Hematopoietic multipotent progenitor cell treated with erythropoietin and hydrocortisone succinate and interleukin-3 and kit ligand, for 15 days (in vitro differentiated cells): ENCODE measurements around the gene PRDM16.

Experiments
- DNase-seq: peaks from one replicate; pipeline ENCODE4 v3.0.0-alpha.2; 2015; ENCODE audit warnings: low spot score

PRDM16 gene

DNA sequence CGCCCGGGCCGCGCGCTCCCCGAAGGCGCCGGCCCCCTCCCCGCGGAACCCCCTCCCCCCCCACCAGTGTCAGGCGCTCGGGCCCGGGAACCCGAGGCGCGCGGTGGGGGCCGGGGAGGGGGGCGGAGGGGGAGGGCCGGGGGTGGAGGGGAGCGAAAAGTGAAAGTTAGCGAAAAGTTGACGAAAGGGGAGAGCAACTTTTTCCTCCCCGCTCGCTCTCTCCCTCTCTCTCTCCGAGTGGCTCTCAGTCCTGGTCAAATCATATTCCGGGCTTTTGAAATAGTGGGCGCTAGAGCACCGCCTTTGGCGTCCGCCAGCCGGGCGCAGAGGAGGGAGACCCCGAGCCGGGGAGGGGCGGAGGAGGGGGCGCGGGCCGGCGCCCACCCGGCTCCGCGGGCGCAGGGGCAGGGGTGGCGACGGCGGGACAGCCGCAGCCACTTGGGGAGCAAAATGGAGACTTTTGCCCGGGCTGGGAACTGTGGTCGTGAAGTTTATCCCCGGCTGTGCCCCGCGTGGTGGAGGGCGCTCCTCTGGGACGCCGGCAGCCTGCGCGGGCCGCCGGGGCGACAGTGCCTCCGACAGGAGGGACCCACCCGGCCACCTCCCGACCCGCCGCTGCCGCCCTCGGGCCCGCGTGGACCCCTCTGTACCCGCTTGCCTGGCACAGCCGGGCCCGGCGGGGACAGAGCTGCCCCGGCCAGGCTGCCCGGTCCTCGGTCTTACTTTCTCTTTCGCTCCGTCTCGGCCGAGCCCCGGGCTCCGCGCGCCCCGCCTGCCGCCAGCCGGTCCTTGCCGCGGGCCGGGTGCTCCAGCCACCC is 697 bp downstream of the PRDM16 start:
- no peak for DNase-seq

DNA sequence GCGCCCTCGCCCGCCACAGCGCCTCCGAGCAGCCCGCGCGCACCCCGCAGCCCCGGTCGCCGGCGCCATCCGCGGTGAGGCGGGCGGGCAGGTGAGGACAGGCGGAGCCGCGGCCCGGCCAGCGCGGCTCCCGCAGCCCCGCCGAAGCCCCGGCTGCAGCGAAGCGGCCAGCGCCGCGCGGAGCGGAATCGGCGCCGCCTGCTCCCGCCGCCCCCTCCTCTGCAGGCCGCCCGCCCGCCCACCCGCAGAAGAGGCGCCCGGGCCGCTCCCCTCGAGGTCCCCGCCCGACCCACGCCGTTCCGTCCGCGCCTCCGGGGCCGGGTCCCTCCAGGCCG is 1.3 kb downstream of the PRDM16 start:
- DNase-seq: no peak

DNA sequence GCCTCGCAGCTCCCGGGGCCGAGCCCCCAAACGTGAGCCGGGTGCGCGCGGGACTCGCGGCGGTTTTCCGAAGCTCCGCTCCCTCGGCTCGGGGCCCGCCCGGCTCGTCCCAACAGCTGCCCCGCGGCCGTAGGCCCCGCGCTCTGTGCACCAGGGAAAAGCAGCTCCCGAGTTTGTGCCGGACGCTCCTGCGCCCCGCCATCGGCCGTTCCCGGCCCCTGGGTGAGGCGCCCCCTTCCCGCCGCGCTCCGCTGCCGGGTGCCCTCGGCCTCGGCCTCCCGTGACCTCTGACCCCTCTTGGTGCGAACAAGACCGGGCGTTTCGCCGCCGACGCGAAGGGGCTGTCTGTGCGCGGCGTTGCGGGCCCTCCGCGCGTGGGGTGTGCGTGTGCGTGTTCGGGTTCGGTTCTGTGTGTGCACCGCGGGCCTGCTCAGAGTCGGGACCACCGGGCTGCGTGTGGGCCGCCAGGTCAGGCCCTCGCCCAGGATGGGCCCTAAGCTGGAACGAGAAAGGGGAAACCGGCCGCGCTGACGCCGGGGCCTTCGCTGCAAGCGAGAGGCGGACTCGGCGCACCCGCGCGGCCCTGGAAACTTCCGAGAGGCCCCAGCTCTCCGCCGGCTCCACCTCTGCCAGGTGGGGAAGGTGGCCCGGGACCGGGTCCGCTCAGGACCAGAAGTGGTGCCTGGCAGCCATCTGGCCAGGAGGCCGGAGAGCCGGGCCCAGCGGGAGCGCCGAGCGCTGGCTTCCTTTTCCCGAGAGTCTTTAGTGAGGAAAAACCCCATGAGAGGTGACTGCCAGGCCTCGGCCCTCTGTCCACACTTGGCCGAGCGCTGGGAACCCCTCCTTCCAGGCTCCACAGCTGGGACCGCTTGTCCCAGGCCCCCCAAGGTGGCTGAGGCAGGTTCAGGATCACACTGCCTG is 1.9 kb downstream of the PRDM16 start:
- DNase-seq: no peak

DNA sequence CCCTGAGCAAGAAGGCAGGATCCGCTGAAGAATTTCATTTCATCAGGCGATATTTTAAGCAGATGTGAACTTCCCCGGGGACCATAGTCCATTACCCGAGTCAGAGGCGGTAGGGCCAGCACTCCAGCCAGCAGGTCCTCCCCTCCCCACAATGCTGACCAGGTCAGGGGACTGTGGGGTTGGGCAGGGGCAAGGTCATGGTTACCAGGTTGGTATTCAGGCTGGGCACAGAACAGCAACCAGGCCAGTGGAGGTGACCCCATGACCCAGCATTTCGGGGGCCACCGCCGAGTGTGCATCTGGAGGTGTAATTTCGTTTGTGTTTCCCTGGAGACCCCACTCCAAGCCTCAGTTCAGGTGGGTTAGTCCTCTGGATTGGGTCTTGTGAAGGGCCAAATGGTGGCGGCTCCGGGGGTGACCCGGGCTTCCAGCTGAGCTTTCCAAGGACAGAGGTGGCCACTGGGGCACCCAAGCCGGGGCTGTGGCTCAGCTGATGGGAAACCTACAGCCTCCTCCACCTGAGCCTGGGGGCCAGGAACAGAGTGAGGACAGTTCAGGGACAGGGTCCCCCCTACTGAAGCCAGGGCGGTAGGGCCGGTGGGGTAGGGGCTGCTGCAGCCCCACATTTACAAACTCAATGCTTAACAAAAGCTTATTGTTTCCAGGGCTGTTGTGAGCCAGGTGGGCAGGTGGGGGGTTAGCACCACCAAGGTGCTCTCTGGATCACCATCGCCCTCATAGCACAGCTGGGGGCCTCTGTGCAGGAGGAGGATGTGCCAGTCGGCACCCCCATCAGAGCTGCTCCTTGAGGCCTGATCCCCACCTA is 2.8 kb downstream of the PRDM16 start:
- no peak for DNase-seq

DNA sequence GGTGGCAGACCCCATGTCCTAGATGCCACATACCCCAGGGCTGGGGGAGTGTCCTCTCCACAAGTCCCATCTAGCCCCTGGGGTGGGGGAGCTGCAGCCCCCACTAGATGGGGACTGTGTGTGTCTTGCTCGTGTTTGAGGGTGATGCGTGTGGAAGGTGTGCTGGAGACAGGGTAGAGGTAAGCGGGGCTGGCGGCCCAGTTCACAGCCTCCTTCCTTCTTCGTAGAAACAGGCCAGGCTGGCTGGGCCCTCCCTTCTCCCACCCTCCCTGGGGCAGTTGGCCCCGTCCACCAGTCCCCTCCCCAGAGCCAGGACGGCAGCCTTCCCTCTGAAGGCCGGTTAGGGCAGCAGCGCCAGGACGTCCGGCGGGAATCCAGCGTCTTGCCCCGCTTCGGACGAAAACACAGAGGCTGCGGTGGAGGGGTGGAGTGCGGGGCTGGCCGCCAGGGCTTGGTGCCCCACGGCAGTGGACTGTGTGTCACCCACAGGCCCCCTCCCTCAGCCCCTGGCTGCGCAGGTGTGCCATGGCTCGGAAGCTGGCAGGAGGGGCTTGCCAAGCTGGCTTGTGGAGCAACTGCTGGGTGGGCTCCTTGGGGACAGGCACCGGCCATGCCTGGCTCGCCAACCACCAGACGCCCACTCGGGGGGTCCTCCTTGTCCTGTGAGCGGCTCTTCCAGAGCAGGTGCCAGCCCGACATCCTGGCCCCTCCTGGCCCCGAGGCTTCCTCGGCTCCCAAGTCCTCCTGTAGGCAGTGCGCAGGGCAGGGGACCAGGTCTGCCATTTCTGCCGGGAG is 3.6 kb downstream of the PRDM16 start:
- no peak for DNase-seq

DNA sequence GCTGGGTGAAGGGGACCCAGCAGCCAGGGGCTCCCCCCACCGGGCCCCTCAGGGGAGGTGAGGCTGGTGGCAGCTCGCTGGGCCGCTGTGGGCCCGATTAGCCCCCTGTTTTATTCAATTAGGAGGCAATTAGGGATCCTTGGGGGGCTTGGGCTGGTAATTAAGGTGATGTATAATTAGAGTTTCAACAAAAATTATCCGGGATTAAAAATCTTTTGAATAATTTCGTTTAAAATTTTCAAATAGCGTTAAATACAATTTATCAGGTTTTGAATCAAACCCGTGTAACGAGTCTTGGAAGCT is 4.1 kb downstream of the PRDM16 start:
- DNase-seq: no peak

DNA sequence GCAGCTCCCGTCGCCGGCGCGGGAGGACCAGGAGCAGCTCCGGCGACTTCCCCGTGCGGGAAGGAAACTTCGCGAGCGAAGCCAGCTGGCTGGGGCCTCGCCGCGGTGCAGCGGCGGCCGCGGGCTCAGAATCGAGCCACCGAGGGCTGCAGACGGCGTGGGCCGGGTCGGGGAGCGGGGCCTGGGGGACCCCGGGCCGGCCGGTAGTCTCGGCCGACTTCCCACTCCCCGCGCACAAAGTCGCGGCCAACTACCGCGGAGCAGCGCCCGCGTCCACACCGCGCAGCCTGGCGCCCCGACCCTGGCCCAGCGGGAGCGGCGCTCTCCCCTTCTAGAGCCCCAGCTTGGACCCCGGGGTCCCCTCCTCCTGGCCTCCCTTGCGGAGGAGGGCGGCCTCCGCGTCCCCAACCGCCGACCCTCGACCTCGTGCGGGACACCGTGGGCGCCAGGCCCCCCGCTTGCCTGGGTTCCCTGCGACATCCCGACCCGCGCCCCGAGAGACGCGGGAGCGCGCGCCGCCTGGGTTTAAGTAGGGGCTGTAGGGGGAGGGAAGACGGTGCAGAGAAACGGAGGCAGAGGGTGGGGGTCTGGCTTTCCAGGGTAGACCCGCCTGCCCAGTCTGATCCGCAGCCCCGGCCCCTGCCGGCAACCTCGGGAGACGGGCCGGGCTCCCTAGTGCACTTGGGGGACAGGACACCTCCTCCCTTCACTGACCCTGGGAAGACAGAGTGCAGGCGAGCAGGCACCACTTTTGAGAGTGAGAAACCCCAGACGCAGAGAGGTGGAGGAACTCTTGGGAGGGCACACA is 4.7 kb downstream of the PRDM16 start:
- no peak for DNase-seq

DNA sequence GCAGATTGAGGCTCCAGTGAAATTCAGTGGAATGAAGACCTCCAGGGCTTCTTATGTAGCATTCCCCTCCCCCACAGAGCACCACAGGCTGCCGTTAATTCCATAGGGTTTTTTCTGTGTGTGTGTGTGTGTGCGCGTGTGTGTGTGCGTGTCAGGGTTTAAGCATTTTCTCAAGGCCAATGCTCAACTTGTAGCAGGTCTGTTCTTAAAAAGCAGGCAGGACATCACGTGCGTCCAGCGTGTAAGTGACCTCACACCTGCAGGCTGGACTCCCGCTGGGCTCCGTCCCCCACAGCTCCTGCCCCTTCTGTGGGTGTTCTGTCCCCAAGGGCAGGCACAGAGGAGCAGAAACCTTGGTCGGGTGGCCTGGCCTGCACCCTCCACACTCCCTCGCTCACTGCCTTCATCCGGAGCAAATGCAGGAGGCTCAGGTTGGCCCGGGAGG is 5.3 kb downstream of the PRDM16 start:
- DNase-seq: no peak

DNA sequence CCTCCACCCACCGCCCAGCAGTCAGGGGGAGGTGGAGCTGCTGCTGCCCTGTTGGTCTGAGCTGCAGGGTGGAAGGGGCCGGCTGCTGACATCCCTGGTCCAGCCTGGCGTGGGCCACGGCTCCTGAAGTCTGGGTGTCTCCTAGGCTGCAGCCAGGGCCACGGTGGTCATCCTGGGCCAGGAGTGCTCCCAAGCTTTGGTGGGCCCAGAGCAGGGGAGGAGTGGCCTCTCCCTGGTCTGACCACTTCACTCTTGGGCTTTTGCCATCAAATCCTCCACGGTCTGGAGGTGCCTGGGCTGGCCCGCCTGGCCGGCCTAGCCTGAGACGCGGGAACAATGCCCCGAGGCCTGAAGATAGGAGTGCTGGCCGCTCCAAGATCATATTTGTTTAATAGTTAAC is 5.8 kb downstream of the PRDM16 start:
- DNase-seq: no peak

DNA sequence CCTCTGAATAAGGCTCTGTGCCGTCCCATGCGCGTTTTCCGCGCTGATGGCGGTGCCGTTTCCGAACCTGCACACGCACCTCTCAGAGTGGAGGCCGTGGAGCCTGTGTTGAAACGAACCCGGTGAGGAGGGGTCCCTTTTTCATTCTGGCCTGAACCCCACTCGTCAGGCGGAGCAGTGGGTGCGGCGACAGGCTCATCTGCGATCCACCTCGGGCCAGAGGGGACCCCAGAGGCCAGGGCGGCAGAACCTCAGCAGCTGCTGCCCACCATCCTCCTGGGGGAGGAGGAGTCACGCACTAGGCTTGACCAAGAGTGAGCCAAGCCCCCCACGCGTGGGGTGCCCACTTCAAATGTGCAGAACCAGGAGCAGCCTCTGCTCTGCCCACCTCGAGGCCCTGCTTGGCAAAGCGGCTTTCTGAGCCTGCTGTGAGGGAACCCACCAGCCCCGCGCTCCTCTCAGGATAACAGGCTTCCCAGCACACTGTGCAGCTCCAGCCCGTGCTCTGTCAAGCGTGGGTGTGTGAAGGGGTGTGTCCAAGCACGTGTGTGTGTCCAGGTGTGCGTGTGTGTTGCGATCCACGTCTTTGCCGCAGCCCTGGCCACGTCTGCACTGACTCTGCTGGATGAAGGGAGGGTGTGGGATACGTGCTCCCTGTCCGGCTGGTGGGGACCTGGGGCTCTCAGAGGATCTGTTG is 6.8 kb downstream of the PRDM16 start:
- DNase-seq: no peak

DNA sequence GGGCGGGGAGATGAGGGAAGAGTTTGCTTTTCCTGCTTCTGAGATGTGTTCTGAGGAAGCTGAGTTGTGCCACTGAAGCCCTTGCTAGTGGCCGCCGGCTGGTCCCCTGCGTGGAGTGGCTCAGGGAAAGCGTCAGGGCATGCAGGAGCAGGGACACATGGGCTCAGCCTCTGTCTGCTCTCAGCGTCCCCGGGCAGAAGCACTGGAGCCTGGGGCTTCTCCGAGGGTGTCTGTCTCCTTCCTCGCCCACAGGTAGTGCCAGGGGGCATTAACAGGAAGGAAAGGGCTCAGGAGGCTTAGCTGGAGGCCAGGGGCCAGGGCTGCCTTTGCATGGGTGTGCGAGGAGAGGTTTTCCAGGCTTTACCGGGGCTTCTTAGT is 7.3 kb downstream of the PRDM16 start:
- DNase-seq: no peak

DNA sequence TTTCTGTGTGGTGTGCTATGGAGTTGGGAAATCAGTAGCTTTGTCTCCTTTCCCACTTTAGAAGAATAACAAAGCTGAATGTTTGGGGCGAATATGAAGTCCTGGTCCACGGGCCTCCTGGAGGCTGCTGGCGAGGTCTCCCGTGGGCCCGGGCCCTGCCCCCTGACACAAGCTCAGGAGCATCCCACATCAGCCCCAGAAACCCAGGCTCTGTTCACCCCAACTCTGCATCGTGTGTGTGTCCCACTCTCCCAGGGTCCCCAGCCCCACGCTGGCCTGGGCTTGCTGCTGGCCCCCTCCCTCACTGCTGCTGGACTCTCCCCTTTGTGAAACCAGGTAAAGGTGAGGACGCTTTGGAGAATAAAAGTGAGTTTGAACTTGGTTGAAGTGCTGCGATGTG is 8.1 kb downstream of the PRDM16 start:
- DNase-seq: no peak

DNA sequence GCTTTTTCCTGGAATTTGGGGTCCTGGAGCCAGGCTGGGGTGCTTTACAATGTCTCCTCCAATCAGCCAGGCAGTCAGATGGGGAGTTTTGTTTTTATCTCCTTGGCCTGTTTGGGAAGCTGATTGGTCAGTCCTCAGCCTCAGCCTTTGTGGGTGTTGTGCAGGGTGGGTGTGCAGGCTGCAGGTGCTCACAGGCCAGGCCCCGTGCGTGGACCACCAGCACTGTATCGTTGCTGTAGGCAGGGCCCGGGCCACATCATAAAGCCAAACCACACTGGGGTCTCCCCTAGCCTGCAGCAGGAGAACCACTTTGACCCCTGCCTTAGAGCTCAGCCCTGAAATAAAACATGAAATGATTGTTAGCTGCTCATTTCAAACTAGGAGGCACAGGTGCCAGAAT is 8.6 kb downstream of the PRDM16 start:
- no peak for DNase-seq

DNA sequence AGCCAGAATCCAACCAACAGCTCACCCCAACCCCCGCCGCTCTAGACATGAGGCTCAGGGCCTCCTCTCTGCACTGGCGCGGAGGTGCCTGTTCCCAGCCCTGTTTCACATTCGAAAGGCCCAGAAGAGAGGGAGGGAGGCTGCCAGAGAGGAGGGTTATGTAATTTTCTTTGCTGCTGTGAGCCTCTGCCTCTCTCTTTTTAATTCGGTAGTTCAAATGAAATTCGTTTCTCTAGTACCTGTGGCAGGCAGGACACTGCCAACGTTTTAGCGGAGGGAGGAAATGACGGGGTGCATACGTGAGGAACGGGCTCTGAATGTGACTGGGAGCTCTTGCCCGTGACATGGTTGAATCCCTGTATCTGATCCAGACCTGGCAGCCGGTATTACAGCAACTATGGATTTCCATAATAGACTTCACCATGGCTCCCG is 9.4 kb downstream of the PRDM16 start:
- no peak for DNase-seq

DNA sequence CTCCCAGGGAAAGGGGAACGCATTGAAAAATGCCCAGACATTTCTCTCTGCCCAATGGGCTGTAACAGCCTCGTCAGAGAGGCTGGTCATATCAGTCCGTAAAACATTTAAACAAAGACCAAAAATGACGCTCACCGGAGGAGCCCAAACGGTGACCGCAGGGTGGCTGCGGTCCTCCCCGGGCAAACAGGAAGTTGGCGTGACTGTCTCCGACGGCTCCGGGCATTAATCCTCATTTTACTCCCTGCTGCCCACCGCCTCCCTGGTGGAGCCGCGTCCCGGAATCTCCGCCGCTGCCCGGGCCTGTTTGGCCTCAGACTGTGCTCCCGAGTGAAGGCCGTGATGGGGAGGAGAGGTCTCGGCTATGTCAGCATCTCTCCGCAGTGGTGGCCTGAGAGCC is 9.9 kb downstream of the PRDM16 start:
- DNase-seq: no peak

DNA sequence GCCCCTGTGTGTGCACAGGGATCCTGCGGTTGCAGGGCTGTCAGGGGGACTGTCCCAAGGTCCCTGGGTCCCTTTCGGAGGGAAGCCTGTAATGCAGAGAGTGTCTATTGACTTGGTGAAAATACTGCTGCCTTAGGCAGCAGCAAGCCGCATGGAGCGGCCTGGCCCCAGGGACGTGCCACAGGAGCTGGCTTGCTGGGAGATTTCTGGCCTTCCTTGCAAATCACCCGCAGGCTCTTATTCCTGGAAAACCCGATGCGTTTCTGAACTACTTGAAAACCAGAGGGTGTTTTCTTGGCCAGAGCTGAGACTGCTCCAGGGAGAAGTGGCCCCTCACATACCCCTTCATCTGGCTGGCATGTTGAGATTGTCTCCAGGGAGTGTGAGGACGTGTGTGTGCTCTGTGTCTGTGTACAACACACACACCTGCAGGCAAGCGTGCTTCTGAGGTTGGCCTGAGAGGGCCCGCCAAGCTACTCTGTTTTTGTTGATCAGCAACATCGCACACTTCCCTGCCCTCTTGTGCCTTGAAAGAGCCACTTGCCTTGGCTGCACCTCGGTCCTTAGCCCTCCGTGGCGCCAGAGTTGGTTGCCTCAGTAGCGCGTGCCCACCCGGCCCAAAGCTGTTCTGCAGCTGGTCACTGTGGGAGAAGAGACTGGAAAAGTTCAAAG is 10.5 kb downstream of the PRDM16 start:
- DNase-seq: no peak

DNA sequence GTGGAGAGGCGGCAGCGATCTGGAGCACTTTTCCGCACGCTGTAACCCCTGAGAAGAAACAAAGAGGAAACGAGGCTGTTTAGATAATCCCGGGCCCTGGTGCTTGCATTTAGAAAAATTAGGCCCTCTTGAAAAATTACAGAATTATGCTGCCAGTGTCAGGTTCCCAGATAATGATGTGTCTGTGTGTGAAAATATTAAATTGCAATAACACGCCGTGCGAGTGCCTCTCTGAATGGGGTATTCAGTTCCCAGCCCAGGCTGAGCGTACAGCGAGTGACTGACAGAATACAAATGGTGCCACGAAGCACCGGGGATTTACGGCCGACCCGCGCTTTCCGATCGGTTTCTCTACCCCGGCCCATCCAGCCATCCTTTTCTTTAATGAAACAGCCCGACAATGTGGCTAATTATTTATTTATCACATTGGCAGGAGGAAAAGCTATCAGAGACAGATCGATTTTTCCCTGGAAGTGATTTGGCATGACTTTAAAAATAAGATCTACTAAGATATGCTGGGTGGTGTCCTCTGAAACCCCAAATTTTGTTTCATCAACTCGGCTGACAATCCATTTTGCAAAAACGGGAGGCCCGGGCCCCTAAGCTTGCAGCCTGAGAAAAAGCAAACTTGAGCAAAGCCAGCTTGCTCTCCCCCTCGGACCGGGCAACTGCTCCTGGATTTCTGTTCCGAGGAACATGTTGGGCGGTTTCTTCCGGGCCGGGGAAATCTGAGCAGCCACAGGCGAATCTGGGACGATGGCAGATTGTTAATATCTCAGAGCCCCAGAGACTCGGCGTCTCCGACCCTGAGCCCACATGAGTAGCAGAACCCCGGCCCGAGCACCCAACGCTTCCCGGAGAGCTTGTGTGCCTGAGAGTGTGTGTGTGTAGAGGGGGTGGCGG is 11.3 kb downstream of the PRDM16 start:
- no peak for DNase-seq

DNA sequence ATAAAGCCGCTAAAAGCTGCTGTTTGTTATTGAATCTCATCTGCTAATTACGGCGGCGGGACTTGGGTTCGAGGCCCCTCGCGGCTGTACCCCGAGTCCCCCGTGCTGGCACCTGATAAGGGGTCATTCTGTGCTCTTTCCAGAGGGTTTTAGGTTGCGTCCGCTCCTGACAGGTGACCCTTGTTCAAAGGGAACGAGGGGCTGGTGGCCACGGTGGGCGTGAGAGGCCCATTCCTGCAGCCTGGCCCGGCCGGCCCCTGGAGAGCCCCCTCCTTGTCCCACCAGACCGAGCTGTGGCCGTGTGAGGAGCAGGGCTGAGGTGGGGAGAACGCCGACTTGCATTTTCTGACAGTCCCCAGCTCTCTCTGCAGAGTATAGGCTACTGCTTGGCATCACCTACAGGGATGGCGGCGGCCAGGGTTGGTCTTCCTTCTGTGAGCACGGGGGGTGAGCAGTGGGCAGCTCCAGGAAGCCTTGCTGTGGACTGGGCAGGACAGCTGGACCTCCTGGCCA is 12.2 kb downstream of the PRDM16 start:
- no peak for DNase-seq
